Measurements from ENCODE around the gene NAV3.

Gene NAV3

DNA sequence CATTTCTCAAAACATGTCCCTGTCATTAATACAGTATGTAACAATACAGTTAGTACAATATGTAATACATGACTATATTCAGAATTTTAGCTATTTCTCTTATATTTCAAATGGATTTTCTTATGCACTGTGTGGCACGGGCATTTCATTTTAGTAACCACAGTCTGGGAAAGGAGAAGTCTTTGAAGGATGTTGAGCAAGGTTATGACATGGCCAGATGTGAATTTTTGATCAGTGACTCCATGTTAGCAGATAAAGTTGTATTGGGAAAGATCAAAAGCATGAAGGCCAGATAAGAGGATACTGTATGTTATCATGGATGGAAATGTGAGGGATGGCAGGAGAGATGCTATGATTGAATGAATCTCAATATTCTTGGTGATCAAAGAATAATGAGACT, 285.2 kb downstream of the NAV3 start:
- no peaks in the 10 kb centered on the region for H3F3A ChIP-seq (ENCODE audit: low read depth)
- no peaks in the 10 kb centered on the region for H3K4me1 ChIP-seq (ENCODE audit: insufficient read depth, low read length, poor library complexity, severe bottlenecking)
- H2AFZ ChIP-seq (ENCODE audit: low read length): no peak overlapping the region
- no peak overlapping the region for H3K9ac ChIP-seq (ENCODE audit: low read depth, low read length, poor library complexity, severe bottlenecking)
- no peak for TF ChIP-seq EZH2phosphoT487 (IDR thresholded peaks at IDR 0.05; ENCODE audit: borderline replicate concordance)
- TF ChIP-seq, protein P1, sequence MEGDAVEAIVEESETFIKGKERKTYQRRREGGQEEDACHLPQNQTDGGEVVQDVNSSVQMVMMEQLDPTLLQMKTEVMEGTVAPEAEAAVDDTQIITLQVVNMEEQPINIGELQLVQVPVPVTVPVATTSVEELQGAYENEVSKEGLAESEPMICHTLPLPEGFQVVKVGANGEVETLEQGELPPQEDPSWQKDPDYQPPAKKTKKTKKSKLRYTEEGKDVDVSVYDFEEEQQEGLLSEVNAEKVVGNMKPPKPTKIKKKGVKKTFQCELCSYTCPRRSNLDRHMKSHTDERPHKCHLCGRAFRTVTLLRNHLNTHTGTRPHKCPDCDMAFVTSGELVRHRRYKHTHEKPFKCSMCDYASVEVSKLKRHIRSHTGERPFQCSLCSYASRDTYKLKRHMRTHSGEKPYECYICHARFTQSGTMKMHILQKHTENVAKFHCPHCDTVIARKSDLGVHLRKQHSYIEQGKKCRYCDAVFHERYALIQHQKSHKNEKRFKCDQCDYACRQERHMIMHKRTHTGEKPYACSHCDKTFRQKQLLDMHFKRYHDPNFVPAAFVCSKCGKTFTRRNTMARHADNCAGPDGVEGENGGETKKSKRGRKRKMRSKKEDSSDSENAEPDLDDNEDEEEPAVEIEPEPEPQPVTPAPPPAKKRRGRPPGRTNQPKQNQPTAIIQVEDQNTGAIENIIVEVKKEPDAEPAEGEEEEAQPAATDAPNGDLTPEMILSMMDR (conservative IDR thresholded peaks at IDR 0.05; ENCODE audit: low read length): no peak
- H3K4me2 ChIP-seq (ENCODE audit: low read depth, low read length, poor library complexity, severe bottlenecking): no peak overlapping the region
- no peaks in the 10 kb centered on the region for H4K20me1 ChIP-seq (ENCODE audit: insufficient read depth, low read length, poor library complexity, severe bottlenecking)
- H3K9me3 ChIP-seq (ENCODE audit: insufficient read depth, low read depth, low read length): no peaks in the 10 kb centered on the region
- no peak overlapping the region for H3K4me3 ChIP-seq (ENCODE audit: low read length, poor library complexity, severe bottlenecking)
- H3K27me3 ChIP-seq (ENCODE audit: insufficient read depth, low read length, poor library complexity, severe bottlenecking): no peaks in the 10 kb centered on the region
- no peaks in the 10 kb centered on the region for H3K79me2 ChIP-seq (ENCODE audit: insufficient read depth, low read length)
- H3K36me3 ChIP-seq (ENCODE audit: insufficient read depth, low read length): no peaks in the 10 kb centered on the region
- H3K9me2 ChIP-seq (replicated peaks; ENCODE audit: low read depth, low read length): no peaks in the 10 kb centered on the region

DNA sequence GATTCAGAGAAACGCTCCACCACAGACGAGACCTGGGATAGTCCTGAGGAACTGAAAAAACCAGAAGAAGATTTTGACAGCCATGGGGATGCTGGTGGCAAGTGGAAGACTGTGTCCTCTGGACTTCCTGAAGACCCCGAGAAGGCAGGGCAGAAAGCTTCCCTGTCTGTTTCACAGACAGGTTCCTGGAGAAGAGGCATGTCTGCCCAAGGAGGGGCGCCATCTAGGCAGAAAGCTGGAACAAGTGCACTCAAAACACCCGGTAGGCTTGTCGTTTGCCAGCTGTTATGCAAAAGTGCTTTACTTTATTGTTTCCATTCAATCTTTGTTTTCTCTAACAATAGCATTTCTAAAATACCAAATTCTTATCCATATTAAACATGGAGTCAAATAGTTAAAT, 287.3 kb downstream of the NAV3 start:
- Histone ChIP-seq H3K27me3 (ENCODE audit: insufficient read depth, low read length, poor library complexity, severe bottlenecking) (no peaks in the 10 kb centered on the region), H3K4me3 (ENCODE audit: low read length, poor library complexity, severe bottlenecking) (no peak overlapping the region), H4K20me1 (ENCODE audit: insufficient read depth, low read length, poor library complexity, severe bottlenecking) (no peaks in the 10 kb centered on the region), H3F3A (ENCODE audit: low read depth) (no peaks in the 10 kb centered on the region), H3K4me1 (ENCODE audit: insufficient read depth, low read length, poor library complexity, severe bottlenecking) (peaks cover 3% of the 10 kb centered on the region), H3K4me2 (ENCODE audit: low read depth, low read length, poor library complexity, severe bottlenecking) (no peak overlapping the region), H3K9me3 (ENCODE audit: insufficient read depth, low read depth, low read length) (no peaks in the 10 kb centered on the region), H3K79me2 (ENCODE audit: insufficient read depth, low read length) (no peaks in the 10 kb centered on the region), H3K9ac (ENCODE audit: low read depth, low read length, poor library complexity, severe bottlenecking) (no peak overlapping the region), H3K9me2 (replicated peaks; ENCODE audit: low read depth, low read length) (no peaks in the 10 kb centered on the region), H2AFZ (ENCODE audit: low read length) (no peak overlapping the region), H3K36me3 (ENCODE audit: insufficient read depth, low read length) (no peaks in the 10 kb centered on the region)
- no peak for TF ChIP-seq EZH2phosphoT487 (IDR thresholded peaks at IDR 0.05; ENCODE audit: borderline replicate concordance)
- TF ChIP-seq, protein P1 (conservative IDR thresholded peaks at IDR 0.05; ENCODE audit: low read length): peak; percentile 37

DNA sequence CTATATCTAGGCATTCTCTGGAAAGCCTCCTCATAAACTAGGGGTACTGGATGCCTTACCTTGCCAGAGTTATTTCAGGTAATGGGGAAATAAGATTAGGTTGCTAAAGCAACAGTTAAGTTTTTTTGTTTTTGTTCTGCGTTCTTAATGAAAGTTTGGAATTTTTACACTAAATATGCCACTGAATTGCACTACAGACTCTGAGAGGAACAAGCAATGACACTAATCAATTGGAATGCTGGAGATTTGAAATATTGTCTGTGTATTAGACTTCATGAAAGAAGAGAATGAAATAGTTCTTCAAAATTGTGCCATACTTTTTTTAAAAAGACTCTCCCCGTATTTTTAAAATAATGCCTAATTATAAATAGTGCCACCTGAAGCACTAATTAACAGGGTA, 287.8 kb downstream of the NAV3 start:
- Histone ChIP-seq H2AFZ (ENCODE audit: low read length) (no peak overlapping the region), H3K9me2 (replicated peaks; ENCODE audit: low read depth, low read length) (no peaks in the 10 kb centered on the region), H4K20me1 (ENCODE audit: insufficient read depth, low read length, poor library complexity, severe bottlenecking) (no peaks in the 10 kb centered on the region), H3K27me3 (ENCODE audit: insufficient read depth, low read length, poor library complexity, severe bottlenecking) (no peaks in the 10 kb centered on the region), H3F3A (ENCODE audit: low read depth) (no peaks in the 10 kb centered on the region), H3K4me1 (ENCODE audit: insufficient read depth, low read length, poor library complexity, severe bottlenecking) (peaks cover 3% of the 10 kb centered on the region), H3K9ac (ENCODE audit: low read depth, low read length, poor library complexity, severe bottlenecking) (no peak overlapping the region), H3K4me2 (ENCODE audit: low read depth, low read length, poor library complexity, severe bottlenecking) (no peak overlapping the region), H3K36me3 (ENCODE audit: insufficient read depth, low read length) (no peaks in the 10 kb centered on the region), H3K4me3 (ENCODE audit: low read length, poor library complexity, severe bottlenecking) (no peak overlapping the region), H3K79me2 (ENCODE audit: insufficient read depth, low read length) (no peaks in the 10 kb centered on the region), H3K9me3 (ENCODE audit: insufficient read depth, low read depth, low read length) (no peaks in the 10 kb centered on the region)
- TF ChIP-seq, protein P1 (conservative IDR thresholded peaks at IDR 0.05; ENCODE audit: low read length): no peak
- TF ChIP-seq EZH2phosphoT487 (IDR thresholded peaks at IDR 0.05; ENCODE audit: borderline replicate concordance): no peak
